Measurements from ENCODE around the gene PPP1R7.
A peak's percentile ranks its signal among the peaks of the same experiment; 100 is the strongest.

Gene PPP1R7

DNA sequence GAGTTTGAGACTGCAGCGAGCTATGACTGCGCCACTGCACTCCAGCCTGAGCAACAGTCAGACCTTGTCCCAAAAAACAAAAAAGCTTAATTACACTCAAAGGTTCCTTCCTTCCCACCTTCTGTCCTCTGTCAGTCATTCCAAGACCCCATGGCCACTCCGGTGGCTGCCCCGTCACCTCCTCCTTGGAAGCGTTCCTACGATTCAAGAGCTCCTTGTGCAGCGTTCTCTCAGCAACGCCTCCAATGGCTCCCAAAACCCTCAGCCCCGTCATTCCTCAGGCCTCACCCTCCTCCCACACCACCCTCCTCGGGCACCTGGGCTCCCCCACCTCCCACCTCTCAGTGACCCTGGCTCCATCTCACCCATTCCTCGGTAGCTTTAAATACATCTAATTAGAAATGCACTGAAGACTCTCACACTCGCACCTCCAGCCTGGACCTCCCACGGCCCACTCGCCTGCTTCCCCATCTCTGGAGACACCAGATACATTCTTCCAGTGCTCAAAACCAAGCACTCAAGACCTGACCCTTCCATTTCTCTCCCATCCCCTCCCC, 9.0 kb upstream of the PPP1R7 start:
- no peak for DNase-seq

DNA sequence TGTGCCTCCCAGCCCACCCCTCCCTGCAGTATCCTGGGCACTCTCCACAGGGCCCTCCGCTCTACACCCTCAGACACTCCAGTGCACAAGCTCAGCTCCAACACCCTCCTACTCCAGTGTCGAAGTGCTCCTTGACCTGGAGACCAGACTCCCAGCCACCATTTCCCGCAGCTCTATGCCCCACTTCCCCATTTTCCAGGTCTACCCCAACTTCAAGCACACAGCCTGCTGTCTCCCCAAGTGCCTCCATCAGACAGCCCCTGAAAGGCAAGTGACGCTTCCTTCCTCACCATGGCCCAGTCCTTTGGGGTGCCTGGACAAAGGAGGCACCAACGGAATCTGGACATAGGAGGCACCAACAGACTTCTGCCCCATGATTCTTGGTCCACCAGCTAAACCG, 8.2 kb upstream of the PPP1R7 start:
- DNase-seq = no peak

DNA sequence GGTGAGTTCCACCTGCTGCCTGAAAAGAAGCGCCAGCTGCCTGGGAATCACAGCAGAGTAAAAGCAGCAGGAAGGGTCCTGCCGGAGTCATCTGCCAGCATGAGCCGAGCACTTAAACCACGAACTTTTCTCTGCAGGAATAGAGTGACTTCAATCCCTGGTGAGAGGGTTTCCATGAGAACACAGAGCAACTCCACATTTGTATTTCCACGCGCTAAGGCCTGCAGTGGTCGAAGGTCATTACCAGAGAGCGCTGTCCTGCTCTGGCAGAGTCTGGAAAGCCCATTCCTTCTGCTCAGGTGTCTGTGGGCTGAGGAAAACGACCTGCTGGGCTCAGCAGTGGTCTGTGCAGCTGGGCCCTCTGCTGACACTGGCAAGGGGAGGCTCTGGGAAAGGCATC, 7.7 kb upstream of the PPP1R7 start:
- no peak for DNase-seq

DNA sequence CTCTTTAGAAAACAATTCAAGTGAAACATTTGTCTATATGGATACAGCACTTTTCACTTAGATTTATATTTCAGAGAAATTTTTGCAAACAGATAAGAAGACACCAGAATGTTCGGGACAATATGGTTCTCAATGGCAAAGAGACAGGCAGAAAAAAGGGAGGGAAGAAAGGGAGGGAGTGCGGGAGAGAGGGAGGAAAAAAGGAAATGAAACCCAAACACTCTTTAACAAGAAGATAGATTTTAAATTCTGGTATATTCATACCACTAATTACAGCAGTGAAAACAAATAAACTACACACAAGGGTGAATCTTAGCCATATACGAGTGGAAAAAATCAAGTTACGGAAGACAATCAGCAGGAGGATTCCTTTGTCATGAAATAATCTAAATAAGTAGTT, 4.0 kb upstream of the PPP1R7 start:
- DNase-seq = no peak

DNA sequence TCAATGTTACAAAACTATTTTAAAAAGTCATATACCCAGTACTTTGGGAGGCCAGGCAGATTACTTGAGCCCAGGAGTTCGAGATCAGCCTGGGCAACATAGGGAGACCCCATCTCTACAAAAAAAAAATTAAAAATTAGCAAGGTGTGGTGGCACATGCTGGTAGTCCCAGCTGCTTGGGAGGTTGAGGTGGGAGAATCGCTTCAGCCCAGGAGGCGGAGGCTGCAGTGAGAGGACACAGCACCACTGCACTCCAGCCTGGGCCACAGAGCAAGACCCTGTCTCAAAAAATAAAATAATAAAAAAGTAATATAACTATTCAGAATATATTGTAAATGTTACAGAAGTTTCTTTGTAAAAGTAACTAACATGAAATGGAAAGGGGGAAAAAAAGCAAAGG, 2.9 kb upstream of the PPP1R7 start:
- no peak for DNase-seq

DNA sequence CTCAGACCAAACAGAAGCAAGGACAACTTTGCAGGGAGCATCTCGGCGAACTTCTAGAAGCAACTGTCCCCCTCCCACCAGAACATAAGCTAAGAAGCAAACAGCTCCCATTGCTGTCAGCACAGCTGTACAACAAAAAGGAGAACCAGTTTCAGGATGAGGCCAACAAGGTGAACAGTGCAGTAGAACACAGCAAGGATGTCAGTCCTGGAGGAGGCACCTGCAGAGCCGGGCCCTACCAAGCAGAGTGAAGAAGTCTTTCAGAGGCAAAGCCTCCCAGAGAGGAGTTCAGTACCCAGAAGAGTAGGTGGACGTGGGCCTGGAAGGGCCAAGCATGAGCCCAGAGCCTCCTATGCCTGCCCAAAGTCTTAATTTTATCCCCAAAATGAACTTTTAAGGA, 2.0 kb upstream of the PPP1R7 start:
- DNase-seq = no peak

DNA sequence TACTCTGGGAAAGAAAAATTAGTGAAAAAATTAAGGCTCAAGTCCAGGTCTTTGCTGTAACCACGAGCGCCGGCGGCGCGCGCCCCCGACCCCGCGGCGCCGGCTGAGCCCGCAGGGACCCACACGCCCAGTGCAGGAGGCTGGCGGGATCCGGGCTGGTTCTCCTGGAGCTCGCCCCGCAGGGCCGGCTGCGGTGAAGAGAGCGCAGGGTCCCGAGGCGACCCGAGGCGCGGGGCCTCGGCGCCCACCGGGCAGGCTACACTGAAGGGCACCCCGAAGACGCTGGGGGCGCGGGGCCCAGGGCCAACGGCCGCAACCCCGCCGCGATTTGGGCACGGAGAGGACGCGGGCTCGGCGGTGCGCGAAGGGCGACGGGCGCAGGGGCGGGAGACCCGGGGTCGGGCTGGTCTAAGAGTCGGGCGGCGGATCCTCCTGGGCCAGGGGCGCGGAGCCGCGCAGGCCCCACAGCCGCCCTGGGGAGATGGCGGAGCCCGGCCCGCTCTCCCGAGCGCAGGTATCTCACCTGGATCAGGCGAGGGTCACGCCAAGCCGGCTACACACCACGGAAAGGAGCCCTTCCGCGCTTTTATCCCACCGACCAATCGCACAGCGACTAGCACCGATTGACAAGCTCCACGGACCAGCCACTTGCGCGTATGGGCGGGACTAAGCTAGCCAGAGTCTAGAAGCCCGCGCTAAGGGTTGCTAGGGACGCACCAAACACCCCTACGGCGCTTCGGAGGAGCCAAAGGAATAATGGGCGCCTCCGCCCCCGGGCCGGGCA, 1.2 kb upstream of the PPP1R7 start, which contains the start of gene PASK:
Gene PASK, minus strand, starts transcription at position 582 of the 784 bp plus-strand sequence. CDS start 6,440 bp downstream, outside the sequence.
- DNase-seq = peak; percentile 93 to 94

DNA sequence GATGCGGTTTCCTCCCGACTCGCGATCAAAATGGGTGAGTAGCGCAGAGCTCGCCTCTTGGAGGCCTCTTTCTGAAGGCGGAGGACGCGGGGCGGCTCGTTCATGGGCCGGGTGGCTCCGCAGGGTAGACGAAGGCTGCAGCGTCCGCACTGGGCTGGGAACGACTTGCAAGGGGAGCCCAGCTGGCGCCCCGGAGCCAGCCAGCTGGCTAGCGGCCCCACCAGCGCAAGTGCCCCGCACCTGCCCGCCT, 667 bp upstream of the PPP1R7 start:
- no peak for DNase-seq

DNA sequence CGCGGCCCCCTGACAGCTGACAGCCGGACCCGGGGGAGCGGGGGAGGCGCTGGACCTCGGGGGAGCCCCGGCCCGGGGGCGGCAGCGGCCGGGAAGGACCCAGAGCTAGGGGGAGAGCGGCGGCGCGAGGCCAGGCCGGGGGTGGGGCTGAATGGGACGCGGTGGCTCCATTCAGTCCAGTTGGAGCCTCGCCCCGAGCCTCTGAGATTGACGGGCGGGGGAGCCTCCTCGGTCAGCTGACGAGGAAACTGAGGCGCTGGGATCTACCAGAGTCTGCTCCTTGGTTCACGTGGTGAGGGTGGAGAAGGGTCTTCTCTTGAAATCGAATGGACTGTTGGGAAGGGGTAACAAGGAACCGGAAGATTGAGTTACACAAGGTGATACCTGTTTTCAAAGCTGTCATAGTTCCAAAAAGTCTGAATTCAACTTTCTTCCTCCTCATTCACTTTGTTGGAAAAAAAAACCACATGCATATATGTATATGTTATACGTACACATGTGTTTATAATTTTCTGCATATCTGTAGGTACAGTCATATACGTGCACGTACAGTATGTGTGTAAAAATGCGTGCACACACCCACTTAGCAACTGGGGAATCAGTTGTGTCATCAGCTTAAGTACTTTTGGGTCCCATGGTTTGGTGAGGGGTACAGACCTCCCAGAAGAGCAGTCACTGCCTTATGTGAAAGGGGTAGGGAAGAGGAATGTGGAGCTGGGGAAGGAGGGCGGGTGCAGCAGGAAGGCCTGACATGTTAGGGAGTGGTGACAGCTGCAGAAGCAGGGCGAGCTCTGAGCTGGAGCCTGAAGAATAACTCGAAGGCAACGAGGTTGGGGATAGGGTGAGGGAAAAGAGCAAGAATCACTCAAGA, 628 bp downstream of the PPP1R7 start:
- no peak for DNase-seq

DNA sequence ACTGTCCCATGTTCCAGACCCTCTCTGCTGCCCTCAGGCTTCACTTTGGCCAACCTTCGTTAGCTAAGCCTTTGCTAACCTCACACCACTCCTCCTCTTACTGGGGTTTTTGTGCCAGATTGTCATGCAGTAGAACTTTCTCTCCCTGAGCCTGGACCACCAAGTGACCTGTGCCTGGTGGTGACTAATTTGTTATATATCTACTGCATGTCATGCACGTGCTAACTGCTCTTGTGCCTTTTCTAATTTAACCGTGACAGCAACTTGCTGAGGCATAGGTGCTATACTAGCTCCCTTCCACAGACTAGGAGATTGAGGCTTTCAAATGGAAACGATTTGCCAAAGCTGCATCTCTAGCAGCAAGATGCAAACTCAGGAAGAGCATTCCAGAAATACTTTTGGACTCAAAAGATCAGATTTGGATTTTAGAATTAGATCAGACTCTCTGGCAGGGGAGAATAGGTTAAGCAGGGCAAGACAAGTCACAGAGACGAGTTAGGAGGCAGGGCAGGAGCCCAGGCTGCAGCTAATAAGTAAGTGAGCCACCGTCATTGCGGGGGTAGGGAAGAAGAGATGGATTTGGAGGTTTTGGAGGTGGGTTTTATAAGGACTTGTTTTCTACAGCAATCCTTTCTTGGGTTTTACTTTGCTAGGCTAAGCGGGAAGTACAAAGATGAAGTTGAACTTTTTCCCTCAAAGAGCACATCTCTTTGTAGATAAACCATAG, 1.8 kb downstream of the PPP1R7 start:
- DNase-seq = no peak

DNA sequence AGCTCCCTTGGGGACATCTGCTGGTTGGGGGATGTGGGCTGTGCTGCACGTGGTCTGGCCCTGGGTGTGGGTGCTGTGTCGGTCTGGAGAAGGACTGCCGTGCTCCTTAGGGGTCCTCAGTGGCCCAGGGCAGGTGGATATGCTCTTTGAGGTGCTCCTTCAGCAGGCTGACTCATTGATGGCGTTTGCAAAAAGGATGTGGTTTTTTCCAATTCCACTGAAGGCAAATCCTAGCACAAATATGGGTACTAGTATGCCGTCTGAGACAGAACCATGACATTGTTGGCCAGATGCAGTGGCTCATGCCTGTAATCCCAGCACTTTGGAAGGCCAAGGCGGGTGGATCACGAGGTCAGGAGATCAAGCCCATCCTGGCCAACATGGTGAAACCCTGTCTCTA, 3.3 kb downstream of the PPP1R7 start:
- DNase-seq = peak in 1 of 2 donors; percentile 16

DNA sequence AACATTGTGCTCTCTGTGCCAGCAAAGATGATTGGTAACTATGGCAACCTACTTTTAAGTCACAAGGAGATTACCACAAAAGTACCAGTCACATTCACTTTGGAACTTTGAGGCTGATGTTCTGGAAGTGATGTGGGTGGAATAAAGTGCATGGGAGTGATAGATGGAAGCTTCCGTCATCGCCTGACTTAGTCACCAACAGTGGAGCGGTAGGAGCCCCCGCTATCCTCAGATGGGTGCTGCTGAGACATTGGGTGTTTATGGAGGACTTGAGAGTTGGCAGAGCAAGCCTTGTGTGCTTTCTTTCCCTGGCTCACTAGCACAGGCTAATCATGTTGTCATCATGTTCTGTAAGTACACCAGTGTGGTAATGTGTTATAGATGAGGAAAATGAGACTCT, 4.6 kb downstream of the PPP1R7 start:
- peak; percentile 34 to 40 for DNase-seq

DNA sequence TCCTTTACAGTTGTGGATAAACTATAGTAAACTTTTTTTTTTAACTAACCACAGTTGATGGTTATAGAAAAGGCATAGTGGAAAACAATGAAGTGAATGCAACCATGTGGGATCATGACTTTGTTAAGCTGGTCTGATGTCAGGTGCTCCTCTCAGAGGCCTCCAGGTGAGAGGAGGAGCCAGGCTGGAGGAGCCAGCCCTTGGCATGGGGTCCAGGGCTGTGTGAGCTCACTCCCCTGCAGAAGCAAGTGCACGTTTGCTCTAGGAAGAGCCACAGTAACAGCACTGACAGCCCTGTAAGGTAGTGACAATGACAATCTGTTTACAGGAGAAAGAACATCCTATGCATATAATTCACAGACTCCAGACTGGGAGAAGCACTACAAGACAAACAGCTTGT, 5.7 kb downstream of the PPP1R7 start:
- no peak for DNase-seq

DNA sequence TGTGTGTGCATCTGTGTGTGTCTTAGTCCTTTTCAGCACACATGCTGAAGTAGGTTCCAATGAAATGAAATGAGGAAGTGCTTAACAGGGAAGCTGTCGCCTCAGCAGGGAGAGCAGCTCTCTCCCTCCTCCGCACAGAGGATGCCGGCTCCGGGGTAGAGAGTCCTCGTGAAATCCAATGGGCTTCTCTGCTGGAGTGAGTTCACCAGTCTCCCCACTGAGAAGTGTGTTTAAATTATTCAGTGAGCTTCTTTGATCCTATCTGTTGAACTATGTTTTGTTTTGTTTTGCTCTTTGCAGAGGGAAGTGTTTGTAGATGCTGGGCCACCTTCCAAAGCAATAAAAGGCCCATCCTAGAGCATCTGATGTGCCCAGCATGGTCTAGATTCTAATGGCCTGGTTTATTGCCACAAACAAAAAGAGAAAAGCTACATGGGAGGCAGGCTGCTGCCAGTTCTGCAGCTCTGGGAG, 6.7 kb downstream of the PPP1R7 start:
- DNase-seq = no peak

DNA sequence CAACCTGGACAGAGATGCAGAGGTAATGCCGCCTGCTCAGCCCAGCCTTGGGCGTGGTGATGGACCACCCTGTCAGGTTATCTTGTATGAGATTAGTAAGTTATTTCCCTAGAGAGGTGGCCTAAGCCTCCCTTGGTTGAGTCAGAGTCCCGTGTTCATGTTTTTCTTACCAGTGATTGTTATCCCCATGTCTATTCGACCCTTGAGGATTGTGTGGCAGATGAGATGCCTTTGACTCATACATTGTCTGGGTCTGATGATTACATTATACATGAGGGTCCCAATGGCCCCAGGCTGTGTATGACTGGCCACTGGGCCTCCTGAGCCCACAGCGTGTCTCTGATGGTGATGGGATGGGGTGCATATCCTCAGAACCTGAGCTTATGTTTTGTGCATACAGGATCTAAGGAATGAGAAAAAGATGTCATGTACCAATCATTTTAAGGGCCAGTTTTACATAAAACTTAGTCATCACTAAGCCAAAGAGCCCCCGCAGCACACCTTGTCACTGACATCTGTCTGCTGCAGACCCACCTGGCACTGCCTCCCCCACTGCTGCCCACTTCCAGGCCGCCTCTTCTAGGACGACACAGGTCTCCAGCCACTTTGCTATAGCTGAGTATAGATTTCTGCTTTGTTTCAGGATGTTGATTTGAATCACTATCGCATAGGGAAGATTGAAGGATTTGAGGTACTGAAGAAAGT, 7.7 kb downstream of the PPP1R7 start:
- no peak for DNase-seq

DNA sequence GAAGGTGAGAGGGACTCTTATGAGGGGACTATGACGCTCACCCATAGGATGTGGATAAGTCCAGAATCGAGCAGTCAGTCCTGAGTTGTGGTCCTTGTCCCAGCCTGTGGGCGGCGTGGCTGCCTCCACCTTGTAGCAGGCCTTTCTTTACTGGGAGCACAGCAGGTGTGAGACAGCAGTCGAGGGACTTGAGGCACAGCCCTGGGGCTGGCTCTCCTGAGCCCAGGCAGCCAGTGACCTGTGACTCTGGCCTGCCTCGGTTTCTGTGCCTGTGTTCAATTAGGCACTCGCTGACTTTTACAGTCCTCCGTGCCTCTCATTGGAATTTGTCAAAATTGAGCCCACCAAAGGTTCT, 8.3 kb downstream of the PPP1R7 start:
- no peak for DNase-seq

DNA sequence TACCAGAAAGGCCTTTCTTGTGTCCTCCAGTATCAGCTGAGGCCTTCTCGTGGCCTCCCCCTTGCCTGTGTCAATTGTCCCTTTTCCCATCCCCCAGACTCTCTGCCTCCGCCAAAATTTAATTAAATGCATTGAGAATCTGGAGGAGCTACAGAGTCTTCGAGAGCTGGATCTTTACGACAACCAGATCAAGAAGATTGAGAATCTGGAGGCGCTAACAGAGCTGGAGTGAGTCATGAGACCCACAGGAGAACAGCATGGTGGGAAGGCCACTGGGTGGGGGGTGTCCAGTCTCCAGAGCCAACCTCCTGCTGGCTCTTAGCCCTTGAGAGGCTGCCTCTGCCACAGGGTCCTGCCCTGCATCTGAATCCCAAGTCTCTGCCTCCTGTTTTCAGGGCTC, 8.8 kb downstream of the PPP1R7 start:
- no peak for DNase-seq

DNA sequence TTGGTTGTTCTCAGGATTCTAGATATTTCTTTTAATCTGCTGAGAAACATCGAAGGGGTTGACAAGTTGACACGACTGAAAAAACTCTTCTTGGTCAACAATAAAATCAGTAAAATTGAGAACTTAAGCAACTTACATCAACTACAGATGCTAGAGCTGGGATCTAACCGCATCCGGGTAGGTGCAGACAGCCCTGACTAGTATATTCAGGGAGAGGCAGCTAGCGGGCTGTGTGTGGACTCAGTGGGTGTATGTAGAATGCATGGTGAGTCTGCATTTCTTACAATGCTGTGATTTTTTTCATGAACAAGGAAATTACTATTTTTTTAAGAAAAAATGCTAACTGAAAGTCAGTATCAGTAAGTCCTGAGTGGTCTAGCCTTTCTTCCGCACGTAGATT, 10.1 kb downstream of the PPP1R7 start:
- DNase-seq = no peak

DNA sequence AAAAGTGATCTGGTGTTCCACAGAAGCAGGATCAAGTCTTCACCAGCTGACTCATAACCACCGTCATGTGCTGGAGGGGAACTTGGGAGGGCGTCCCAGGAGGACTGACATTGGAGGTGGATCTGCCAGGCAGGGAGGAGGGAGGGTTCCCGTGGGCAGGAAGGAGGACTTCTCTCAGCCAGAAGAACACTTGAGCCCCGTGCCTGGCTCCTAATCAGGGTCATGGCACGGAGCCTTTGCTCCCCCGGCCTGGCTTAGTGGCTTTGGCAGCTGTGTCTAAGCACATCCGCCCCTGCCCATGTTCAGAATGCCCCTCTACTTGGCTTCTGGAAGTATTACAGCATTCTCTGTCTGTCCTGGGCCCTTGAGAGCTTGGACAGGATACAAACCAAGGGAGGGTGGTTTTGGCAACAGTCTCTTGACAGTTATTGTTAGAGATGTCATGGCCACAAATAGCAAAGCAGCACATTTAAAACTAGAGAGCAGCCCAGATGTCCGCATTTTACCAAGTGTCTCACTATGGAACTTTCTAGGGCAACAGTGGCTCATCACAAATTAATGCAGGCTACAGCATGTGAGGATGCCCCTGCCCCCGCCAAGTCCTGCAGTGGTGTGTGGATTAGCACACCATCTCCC, 11.5 kb downstream of the PPP1R7 start:
- no peak for DNase-seq

DNA sequence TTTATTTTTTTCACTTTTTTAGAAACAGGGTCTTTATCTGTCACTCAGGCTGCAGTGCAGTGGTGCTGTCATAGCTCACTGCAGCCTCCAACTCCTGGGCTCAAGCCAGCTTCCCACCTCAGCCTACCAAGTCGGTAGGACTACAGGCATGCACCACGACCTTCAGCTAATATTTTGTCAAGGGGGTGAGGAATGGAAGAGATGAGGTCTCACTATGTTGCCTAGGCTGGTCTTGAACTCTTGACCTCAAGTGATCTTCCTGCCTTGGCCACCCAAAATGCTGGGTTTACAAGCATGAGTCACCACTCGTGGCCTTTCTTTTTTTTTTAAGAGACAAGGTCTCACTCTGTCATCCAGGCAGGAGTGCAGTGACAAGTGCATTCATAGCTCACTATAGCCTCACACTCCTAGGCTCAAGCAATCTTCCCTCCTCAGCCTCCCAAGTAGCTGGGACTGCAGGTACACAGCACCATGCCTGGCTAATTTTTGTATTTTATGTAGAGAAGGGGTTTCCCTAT, 13.4 kb downstream of the PPP1R7 start:
- DNase-seq = no peak

DNA sequence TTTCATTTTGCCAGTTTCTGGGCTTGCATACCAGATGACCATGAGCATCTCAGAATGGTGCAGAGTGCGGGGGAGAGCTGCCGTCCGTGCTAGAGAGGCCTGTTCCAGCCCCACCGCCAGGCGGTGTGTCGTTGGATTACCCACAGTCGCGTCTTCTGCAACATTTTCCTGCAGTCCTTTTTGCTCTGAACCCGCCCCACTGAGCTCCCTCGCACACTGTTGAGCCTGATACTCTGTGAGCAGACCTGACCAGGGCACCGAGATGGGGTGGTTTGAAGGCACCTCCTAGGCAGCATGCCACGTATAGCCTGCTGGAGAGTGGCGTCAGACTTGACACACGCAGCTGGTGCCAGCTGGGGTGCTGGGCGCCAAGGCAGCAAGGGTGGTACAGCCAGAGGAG, 18.1 kb downstream of the PPP1R7 start:
- DNase-seq = no peak

DNA sequence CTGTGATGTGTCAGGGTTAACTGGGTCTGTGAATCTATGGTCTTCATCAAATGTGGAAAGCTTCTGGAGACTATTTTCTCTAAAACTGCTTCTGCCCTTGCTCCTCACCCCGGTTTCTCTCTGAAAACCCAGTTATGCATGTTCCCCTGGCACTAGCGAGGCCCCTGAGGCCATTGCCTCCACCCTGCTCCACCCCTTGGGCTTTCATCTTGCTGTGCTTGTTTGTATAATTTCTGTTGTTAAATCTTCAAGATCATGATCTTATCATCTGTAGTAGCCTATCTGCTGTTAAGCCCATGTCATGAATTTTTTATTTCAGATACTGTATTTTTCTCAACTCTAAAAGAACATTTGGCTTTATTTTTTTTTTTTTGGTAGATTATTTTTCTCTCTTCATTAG, 23.3 kb downstream of the PPP1R7 start:
- no peak for DNase-seq

Data from stimulated activated CD4-positive, alpha-beta T cell treated with anti-CD3 and anti-CD28 coated beads, Interleukin-2, amount 100 ng/mL, for 24 hours (primary cell).